Brain microvascular endothelial cell (primary cell): ENCODE results near the gene PRDM16.

ENCODE experiments used
- DNase-seq: peaks from one replicate; pipeline ENCODE4 v3.0.0-alpha.2; 2020
- H3K27ac ChIP-seq: fragments of 250-450 bp; sonication (Bioruptor Pico); 2 replicates; pipeline ENCODE4 v1.5.1; 2020; ENCODE audit warnings: mild to moderate bottlenecking, moderate library complexity
- H3K27me3 ChIP-seq: fragments of 250-450 bp; sonication (Bioruptor Pico); replicated peaks from 2 replicates; pipeline ENCODE4 v1.5.1; 2020; ENCODE audit warnings: mild to moderate bottlenecking
- H3K36me3 ChIP-seq: fragments of 250-450 bp; sonication (Bioruptor Pico); replicated peaks from 2 replicates; pipeline ENCODE4 v1.5.1; 2020; ENCODE audit warnings: mild to moderate bottlenecking
- H3K4me3 ChIP-seq: 2 replicates; pipeline ENCODE4 v1.5.1; 2011; ENCODE audit warnings: low read depth, mild to moderate bottlenecking, control low read depth, low read length, moderate library complexity
- in situ Hi-C: cut with HindIII; loops from 2 replicates; pipeline ENCODE4 v1.10.0; 2017; ENCODE audit warnings: low sequenced_read_pairs, low pct_ligation_motif_present
- TF ChIP-seq, protein P1 (sequence below): IDR thresholded peaks from 2 replicates; pipeline ENCODE4 v1.5.1; 2011; ENCODE audit warnings: low read depth, mild to moderate bottlenecking, moderate library complexity, low read length, control low read depth, inconsistent platforms; ENCODE audit errors: missing control alignments

PRDM16 gene

DNA sequence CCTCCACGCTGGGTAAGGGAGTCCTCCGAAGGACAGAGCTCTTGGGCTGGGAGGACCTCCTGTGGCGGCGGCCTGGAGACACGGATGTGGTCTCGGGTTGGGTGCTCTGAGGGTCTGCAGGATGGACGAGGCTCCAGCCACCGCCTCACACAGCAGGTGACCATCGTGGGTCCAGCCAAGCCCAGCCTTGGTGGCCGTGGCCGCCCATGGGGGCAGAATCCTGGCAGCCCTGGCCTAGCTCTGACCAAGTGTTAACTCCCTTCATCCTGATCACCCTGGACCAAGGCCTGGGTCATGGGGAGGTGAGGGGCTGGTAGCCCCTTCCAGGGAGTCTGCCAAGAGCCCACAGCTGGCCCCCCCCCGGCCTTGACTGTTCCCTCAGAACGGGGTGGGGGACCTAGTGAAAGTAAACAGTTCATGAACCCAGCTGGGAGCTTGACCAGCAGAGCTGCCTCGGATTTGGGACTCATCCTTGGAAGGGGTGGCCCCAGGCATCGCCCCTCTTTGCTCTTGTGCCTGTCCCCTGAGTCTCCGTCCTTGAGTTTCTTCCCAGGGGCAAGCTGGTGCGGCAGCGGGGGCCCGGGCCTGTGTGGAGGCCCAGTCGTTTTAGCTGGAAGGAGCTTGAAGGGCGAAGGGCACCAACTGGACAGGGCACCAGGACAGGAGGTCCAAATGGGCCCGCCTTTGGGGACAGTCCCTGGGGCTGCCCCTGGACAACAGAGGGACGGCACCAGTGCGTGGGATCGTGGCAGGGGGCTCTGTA is 403.3 kb downstream of the PRDM16 start:
- Histone ChIP-seq H3K4me3 (no peak overlapping the region), H3K36me3 (no peaks in the 10 kb centered on the region), H3K27ac (peak overlapping the region; percentile 40), H3K27me3 (no peaks in the 10 kb centered on the region)
- no peak for DNase-seq
- in situ Hi-C loops, result no loop called here
- TF ChIP-seq, protein P1, sequence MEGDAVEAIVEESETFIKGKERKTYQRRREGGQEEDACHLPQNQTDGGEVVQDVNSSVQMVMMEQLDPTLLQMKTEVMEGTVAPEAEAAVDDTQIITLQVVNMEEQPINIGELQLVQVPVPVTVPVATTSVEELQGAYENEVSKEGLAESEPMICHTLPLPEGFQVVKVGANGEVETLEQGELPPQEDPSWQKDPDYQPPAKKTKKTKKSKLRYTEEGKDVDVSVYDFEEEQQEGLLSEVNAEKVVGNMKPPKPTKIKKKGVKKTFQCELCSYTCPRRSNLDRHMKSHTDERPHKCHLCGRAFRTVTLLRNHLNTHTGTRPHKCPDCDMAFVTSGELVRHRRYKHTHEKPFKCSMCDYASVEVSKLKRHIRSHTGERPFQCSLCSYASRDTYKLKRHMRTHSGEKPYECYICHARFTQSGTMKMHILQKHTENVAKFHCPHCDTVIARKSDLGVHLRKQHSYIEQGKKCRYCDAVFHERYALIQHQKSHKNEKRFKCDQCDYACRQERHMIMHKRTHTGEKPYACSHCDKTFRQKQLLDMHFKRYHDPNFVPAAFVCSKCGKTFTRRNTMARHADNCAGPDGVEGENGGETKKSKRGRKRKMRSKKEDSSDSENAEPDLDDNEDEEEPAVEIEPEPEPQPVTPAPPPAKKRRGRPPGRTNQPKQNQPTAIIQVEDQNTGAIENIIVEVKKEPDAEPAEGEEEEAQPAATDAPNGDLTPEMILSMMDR, result no peak

DNA sequence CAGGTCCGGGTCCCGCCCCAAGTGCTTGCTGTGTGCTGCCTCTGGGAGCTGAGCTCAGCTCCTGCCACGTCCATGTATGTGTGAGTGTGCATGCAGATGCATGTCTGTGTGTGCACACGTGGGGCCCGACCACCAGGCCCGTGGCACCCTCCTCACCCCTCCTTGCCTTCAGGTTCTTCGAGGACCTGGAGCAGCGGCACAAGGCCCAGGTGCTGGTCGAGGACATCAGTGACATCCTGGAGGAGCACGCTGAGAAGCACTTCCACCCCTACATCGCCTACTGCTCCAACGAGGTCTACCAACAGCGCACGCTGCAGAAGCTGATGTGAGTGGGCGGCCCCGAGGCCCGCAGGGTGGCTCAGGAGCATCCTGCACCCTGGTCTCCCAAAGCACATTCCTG is 403.9 kb downstream of the PRDM16 start:
- Histone ChIP-seq H3K27me3 (no peaks in the 10 kb centered on the region), H3K4me3 (no peak overlapping the region)

DNA sequence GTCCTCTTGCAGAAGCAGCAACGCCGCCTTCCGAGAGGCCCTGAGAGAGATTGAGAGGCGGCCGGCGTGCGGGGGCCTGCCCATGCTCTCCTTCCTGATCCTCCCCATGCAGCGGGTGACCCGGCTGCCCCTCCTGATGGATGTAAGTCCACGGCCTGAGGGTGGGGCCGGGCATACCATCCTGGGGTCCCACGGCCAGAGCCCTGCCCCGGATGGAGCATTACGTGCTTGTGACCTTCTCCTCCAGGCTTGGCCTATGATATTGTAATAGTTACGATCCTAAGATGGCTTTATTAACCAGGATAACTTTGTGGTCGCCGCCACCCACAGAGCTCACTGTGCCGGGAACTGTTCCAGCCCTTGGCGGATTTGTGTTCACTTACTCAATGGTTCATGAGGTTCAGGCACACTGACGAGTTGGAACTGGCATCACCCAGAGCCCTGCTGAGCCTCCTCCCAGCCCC is 404.4 kb downstream of the PRDM16 start:
- Histone ChIP-seq H3K4me3 (no peak overlapping the region), H3K36me3 (no peaks in the 10 kb centered on the region)
- DNase-seq, result peak; percentile 91

More for the DNA sequence above, 403.9 kb downstream of the PRDM16 start:
- peak overlapping the region; percentile 36 for H3K27ac ChIP-seq
- H3K36me3 ChIP-seq, result no peaks in the 10 kb centered on the region
- in situ Hi-C loops, result no loop called here
- TF ChIP-seq, protein P1, result no peak
- no peak for DNase-seq

GRCh38 chr1:3474016-3474415 is 405.0 kb downstream of the PRDM16 start:
- Histone ChIP-seq H3K36me3 (no peaks in the 10 kb centered on the region), H3K27ac (no peak overlapping the region), H3K27me3 (no peaks in the 10 kb centered on the region), H3K4me3 (no peak overlapping the region)
- no peak for DNase-seq
- in situ Hi-C loops, result no loop called here
- TF ChIP-seq, protein P1, result no peak

More for the DNA sequence above, 404.4 kb downstream of the PRDM16 start:
- in situ Hi-C loops, result no loop called here
- Histone ChIP-seq H3K27ac (peak overlapping the region; percentile 36), H3K27me3 (no peaks in the 10 kb centered on the region)
- TF ChIP-seq, protein P1, result no peak

GRCh38 chr1:3474421-3474820 is 405.4 kb downstream of the PRDM16 start:
- H3K36me3 ChIP-seq, result no peaks in the 10 kb centered on the region
- H3K4me3 ChIP-seq, result no peak overlapping the region
- DNase-seq, result no peak
- TF ChIP-seq, protein P1, result no peak
- H3K27ac ChIP-seq, result no peak overlapping the region
- in situ Hi-C loops, result no loop called here
- H3K27me3 ChIP-seq, result no peaks in the 10 kb centered on the region
